ENCODE measurements around the gene PYROXD2.

Gene PYROXD2

DNA sequence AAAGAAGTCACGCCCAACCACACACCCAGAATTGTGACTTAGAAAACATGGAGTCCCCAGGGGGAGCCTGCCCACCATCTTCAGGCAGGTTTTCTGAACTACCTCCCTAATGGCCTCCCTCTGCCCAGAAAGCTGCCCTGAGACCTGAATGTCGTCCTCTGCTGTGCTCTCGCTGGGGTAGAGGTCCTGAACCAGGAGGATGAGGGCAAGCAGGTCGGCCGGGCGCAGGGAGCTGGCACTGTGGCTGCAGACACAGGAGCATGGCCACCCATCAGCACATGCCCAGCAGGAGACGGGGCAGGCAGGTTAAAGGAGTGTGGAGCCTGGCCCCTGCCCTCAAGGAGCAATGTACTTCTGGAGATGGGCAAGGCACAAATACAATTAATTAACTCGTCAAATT is 15.4 kb upstream of the PYROXD2 start:
- no peak overlapping the region for H3K4me3 ChIP-seq (ENCODE audit: low read depth, low read length)
- in situ Hi-C loops (cut with HindIII; ENCODE audit: low sequenced_read_pairs): no loop called here
- no peak for DNase-seq (ENCODE audit: low read depth)
- TF ChIP-seq, protein P1, sequence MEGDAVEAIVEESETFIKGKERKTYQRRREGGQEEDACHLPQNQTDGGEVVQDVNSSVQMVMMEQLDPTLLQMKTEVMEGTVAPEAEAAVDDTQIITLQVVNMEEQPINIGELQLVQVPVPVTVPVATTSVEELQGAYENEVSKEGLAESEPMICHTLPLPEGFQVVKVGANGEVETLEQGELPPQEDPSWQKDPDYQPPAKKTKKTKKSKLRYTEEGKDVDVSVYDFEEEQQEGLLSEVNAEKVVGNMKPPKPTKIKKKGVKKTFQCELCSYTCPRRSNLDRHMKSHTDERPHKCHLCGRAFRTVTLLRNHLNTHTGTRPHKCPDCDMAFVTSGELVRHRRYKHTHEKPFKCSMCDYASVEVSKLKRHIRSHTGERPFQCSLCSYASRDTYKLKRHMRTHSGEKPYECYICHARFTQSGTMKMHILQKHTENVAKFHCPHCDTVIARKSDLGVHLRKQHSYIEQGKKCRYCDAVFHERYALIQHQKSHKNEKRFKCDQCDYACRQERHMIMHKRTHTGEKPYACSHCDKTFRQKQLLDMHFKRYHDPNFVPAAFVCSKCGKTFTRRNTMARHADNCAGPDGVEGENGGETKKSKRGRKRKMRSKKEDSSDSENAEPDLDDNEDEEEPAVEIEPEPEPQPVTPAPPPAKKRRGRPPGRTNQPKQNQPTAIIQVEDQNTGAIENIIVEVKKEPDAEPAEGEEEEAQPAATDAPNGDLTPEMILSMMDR (IDR thresholded peaks at IDR 0.05; ENCODE audit: low read depth, low read length, missing control alignments): no peak

DNA sequence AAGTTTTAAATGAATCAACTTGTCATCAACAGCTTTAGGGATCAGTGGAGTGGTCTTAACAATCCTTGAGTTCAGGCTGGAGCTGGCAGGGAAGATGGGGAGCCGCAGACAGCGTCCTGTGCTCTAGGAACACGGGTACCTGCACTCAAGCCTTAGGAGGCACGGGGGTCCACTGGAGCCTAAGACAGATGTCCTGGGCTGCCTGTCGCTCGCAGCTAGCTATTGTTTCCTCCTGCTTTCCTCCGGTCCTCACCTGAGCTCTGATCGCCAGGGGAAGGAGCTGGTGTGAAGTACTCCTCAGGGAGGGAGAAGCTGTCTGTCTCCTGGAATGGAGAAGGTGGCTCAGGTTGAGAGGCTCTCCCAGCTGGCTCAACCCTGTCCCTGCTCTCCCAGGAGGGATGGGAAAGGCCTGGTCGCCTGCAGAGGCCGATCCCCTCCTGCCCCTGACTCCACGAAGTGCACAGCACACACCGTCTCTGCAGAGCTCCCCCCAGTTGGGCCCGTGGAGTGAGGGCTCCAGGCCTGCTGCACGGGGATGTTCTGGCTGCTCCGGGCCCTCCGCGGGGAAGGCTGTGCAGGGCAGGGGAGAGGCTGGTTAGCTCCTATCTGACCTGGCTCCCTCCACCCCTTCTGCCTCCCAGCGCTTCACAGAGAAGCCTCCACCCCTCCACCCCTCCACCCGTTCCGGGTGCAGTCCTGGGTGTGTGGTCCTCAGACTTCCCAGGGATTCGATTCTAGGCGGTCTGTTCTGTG is 14.5 kb upstream of the PYROXD2 start:
- TF ChIP-seq, protein P1 (IDR thresholded peaks at IDR 0.05; ENCODE audit: low read depth, low read length, missing control alignments): no peak
- no peak for DNase-seq (ENCODE audit: low read depth)
- in situ Hi-C loops (cut with HindIII; ENCODE audit: low sequenced_read_pairs): no loop called here
- no peak overlapping the region for H3K4me3 ChIP-seq (ENCODE audit: low read depth, low read length)

DNA sequence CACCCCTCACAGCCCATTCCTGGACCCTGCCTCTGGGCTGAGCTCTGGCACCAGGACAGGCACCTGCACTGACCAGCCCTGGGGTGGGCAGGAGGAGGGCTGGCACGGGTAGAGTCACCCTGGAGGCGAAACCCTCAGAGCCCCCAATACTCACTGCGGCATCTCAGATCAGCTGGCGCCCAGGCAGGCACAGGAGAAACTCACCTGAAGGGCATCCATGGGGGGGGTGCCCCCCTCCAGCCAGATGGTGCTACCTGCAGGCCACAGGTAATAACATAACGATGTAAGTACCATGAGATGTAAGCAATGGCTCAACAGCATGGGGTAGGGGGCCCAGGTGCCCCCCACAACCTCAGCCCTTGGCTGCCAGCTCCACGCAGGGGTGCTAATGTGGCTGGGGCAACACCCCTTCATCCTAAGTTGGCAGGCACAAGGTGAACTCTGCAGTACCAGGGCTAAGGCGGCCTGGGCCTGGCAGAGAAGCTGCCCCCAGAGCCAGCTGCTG is 12.1 kb upstream of the PYROXD2 start:
- no peak for DNase-seq (ENCODE audit: low read depth)
- in situ Hi-C loops (cut with HindIII; ENCODE audit: low sequenced_read_pairs): no loop called here
- no peak overlapping the region for H3K4me3 ChIP-seq (ENCODE audit: low read depth, low read length)
- TF ChIP-seq, protein P1 (IDR thresholded peaks at IDR 0.05; ENCODE audit: low read depth, low read length, missing control alignments): no peak

DNA sequence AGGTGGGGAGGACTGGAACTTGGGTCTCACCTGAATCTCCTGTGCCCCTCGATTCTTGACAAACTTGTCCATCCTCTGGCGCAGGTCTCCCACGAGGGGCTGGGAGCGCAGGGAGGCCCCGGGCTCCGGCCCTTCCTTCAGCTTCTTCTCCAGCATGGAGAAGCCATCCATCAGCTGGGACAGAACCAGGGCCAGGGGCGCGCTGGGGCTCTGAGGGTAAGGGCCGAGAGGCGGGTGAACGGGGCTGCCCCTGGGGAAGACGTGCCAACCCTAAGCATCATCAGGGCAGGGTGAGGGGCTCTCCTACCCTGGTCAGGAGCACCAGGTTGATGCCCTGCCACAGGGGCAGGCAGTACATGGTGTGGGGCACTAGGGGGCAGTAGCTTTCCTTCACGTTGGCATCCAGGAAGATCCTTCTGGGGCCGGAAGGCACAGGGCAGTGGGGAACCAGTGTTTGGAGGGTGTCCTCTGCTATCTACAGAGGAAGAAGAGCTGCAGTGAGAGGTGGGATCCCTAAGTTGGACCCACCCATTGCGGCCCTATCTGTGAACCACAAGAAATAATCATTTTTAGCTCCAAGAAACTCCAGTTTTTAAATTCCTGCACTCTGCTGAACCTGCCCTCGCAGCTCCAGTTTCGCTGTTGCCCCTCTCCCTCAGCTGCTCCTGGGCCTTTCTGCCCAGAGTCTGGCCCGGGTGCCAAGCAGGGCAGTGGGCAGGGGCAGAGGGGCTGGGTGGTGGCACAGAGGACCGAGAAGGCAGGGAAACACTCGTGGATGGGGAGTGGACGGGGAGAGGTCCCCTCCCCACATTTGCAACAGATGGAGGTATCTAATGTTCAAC is 10.8 kb upstream of the PYROXD2 start:
- DNase-seq (ENCODE audit: low read depth): no peak
- TF ChIP-seq, protein P1 (IDR thresholded peaks at IDR 0.05; ENCODE audit: low read depth, low read length, missing control alignments): peak; percentile 61
- in situ Hi-C loops (cut with HindIII; ENCODE audit: low sequenced_read_pairs): no loop called here
- no peak overlapping the region for H3K4me3 ChIP-seq (ENCODE audit: low read depth, low read length)

DNA sequence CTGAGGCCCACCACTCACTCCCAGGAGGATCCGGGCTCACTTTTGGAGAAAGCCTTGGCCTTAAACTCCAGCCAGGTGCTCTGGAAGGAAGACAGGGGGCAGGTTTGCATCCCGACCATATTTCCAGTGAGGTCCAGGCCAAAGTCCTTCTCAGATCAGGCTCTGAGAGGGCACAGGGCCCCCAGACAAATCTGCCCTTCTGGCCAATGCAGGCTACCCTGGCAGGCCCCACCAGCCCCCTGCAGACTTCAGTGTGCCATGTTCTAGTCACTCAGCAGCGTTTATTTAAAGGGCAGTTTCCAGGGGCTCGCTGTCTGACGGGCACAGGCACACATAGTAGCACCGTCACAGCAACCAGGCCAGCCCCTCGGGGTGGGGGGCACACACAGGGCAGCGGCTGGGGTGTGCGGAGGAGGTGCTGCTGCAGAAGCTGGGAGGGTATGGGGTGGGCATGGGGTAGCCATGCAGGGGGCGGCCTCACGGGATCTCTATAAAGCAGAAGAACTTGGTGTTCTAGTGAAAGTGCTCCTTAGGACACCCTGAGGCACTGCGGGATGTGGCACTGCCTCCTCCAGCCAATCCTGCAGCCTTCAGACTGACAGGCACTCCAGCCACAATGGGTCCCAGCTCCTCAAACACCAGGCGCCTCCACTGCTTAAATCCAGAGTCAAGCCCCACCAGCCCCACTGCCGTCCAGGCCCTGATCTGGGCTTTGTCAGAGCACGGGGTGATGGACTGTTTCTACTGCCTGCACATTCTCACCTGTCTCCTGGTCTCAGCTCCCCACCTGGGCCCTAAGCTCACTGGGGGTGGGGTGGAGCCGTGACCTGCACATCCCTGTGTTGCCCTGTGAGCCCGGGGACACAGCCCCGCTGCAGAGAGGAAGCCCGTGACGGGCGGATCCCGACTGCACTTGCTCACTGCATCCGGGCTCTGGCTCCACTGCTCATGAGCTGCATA is 9.6 kb upstream of the PYROXD2 start:
- TF ChIP-seq, protein P1 (IDR thresholded peaks at IDR 0.05; ENCODE audit: low read depth, low read length, missing control alignments): no peak
- no peak overlapping the region for H3K4me3 ChIP-seq (ENCODE audit: low read depth, low read length)
- no peak for DNase-seq (ENCODE audit: low read depth)
- in situ Hi-C loops (cut with HindIII; ENCODE audit: low sequenced_read_pairs): no loop called here

DNA sequence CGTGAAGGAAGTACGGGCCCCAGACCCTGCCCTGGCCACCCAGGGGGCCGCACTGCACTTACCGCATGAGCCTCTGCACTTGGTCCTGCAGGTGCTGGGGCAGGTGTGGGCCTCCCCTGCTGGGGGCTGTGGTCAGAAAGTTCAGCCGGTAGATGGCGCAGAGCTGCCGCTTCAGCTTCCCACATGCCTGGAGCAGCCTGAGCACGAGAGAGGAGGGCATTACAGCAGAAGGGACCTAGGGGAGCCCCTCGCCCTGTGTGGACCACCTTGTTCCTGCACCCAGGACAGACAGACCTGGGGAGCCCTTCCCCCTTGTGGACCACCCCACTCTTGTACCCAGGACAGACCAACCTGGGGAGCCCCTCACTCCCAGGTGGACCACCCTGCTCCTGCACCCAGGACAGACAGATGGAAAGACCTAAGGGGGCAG is 8.7 kb upstream of the PYROXD2 start:
- no peak for DNase-seq (ENCODE audit: low read depth)
- in situ Hi-C loops (cut with HindIII; ENCODE audit: low sequenced_read_pairs): no loop called here
- H3K4me3 ChIP-seq (ENCODE audit: low read depth, low read length): no peak overlapping the region
- TF ChIP-seq, protein P1 (IDR thresholded peaks at IDR 0.05; ENCODE audit: low read depth, low read length, missing control alignments): peak; percentile 5

Measured in astrocyte of the cerebellum (primary cell).